HL-60 (cell line): ENCODE data around the gene TMEM151B.

ENCODE experiments used
- DNase-seq, 2 experiments: peaks; one replicate each; pipeline ENCODE4 v3.0.0-alpha.2; 2010 to 2020; ENCODE audit warnings: low read depth in 1 of 2, low spot score in 1 of 2
- H3K27ac ChIP-seq: fragments of 250-450 bp; sonication (Bioruptor Pico); replicated peaks from 2 replicates; pipeline ENCODE4 v1.5.1; 2020; ENCODE audit warnings: mild to moderate bottlenecking, moderate library complexity
- H3K27me3 ChIP-seq: fragments of 250-450 bp; sonication (Bioruptor Pico); 2 replicates; pipeline ENCODE4 v1.5.1; 2021; ENCODE audit warnings: mild to moderate bottlenecking, moderate library complexity; ENCODE audit not compliant: insufficient read depth, poor library complexity, severe bottlenecking
- H3K4me3 ChIP-seq: replicated peaks from 2 replicates; pipeline ENCODE4 v1.5.1; 2011; ENCODE audit warnings: mild to moderate bottlenecking, control low read depth, low read length; ENCODE audit not compliant: insufficient read depth
- GABPA ChIP-seq: IDR thresholded peaks from 2 replicates; pipeline ENCODE4 v1.6.1; 2012; ENCODE audit warnings: low read depth
- POLR2AphosphoS5 ChIP-seq: IDR thresholded peaks from 2 replicates; pipeline ENCODE4 v1.6.1; 2012; ENCODE audit warnings: low read depth
- SPI1 ChIP-seq: IDR thresholded peaks from 2 replicates; pipeline ENCODE4 v1.6.1; 2012; ENCODE audit warnings: low read depth, mild to moderate bottlenecking, borderline replicate concordance
- TF ChIP-seq, protein P1 (sequence below): IDR thresholded peaks from 2 replicates; pipeline ENCODE4 v1.6.1; 2012; ENCODE audit warnings: low read depth; ENCODE audit not compliant: insufficient replicate concordance
- TF ChIP-seq, protein P2 (sequence below): IDR thresholded peaks from one replicate; pipeline ENCODE4 v1.5.1; 2011; ENCODE audit warnings: low read length, control low read depth, inconsistent platforms; ENCODE audit not compliant: insufficient read depth

TMEM151B gene

DNA sequence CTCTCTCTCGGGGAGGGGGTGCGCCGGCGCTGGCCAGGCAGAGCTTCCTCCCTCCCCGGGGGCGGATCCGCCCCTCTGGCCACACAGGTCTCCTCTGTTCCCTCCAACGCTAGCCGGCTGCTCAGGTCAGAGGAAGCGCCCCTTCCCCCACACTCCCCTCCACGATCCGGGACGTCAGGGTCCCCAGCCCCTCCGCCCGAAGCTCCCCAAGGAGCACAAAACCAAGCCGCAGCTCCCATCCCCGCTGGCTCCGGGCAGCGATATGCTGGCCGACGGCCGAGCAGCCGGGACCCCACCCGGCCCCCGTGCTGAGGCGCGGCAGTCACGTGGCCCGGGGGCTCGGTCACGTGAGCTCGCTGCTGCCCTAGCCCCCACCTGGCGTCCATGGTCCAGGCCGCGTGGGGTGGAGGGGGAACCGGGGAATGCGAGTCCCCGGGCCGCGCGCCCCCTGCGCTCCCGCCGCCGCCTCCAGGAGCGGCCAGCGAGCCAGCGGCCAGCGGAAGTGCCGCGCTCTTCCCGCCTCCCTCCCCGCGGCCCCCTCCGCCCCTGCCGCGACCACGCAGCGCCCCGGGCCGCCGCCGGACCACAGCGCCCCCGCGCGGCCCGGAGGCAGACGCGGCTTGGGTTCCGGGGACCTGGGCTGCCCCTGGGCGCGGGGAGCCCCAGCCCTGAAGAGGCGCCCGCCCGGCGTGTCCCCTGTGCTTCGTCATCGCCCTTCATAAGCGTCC is 13.1 kb upstream of the TMEM151B start, which contains the start of gene SLC35B2:
Gene SLC35B2, minus strand, starts transcription at position 504 of the 728 bp plus-strand sequence. Its CDS starts 118 bp downstream, at position 386.
- H3K27ac ChIP-seq: peak within 1 kb of the TSS; percentile 81
- TF ChIP-seq, protein P1, sequence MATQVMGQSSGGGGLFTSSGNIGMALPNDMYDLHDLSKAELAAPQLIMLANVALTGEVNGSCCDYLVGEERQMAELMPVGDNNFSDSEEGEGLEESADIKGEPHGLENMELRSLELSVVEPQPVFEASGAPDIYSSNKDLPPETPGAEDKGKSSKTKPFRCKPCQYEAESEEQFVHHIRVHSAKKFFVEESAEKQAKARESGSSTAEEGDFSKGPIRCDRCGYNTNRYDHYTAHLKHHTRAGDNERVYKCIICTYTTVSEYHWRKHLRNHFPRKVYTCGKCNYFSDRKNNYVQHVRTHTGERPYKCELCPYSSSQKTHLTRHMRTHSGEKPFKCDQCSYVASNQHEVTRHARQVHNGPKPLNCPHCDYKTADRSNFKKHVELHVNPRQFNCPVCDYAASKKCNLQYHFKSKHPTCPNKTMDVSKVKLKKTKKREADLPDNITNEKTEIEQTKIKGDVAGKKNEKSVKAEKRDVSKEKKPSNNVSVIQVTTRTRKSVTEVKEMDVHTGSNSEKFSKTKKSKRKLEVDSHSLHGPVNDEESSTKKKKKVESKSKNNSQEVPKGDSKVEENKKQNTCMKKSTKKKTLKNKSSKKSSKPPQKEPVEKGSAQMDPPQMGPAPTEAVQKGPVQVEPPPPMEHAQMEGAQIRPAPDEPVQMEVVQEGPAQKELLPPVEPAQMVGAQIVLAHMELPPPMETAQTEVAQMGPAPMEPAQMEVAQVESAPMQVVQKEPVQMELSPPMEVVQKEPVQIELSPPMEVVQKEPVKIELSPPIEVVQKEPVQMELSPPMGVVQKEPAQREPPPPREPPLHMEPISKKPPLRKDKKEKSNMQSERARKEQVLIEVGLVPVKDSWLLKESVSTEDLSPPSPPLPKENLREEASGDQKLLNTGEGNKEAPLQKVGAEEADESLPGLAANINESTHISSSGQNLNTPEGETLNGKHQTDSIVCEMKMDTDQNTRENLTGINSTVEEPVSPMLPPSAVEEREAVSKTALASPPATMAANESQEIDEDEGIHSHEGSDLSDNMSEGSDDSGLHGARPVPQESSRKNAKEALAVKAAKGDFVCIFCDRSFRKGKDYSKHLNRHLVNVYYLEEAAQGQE: no peak
- 0 out of 2 replicates have a peak, but pooled peaks have one; percentile 2 for TF ChIP-seq SPI1
- TF ChIP-seq POLR2AphosphoS5: peak; percentile 36; the same call in 1 of the 2 replicates
- TF ChIP-seq GABPA: no peak
- TF ChIP-seq, protein P2, sequence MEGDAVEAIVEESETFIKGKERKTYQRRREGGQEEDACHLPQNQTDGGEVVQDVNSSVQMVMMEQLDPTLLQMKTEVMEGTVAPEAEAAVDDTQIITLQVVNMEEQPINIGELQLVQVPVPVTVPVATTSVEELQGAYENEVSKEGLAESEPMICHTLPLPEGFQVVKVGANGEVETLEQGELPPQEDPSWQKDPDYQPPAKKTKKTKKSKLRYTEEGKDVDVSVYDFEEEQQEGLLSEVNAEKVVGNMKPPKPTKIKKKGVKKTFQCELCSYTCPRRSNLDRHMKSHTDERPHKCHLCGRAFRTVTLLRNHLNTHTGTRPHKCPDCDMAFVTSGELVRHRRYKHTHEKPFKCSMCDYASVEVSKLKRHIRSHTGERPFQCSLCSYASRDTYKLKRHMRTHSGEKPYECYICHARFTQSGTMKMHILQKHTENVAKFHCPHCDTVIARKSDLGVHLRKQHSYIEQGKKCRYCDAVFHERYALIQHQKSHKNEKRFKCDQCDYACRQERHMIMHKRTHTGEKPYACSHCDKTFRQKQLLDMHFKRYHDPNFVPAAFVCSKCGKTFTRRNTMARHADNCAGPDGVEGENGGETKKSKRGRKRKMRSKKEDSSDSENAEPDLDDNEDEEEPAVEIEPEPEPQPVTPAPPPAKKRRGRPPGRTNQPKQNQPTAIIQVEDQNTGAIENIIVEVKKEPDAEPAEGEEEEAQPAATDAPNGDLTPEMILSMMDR: peak; percentile 27
- peak in 1 of 2 experiments; percentile 57 for DNase-seq

DNA sequence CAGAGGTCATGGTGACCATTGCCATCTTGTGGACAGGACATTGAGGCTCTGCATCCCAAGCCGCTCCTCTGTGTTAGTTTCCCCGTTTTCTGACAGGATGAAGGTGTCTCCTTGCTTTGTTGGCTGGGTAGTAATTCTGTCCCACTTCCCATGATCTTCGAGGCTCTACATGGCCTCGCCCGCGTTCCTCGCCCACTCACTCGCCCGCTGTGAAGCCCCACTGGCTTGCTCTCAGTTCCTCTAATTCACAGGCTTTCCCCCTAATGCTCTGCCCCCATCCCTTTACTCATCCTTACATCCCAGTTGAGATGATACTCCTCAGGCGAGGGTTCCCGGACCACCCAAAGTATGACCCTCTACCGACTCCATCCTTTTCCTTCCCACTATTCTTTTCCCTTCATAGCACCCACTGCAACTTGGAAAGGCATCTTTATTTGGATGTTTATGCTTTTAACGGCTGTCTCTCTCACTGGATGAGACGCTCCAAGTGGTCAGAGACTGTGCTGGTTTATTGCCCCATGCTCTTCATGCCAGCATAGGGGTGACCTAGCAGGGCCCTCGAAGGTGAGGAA is 12.4 kb upstream of the TMEM151B start:
- H3K27ac ChIP-seq: peak overlapping the region; percentile 31
- DNase-seq: no peak

More for the DNA sequence above, 13.1 kb upstream of the TMEM151B start, which contains the start of gene SLC35B2:
- Histone ChIP-seq H3K4me3 (peak within 1 kb of the TSS; percentile 91), H3K27me3 (no peaks in the 10 kb centered on the region)

DNA sequence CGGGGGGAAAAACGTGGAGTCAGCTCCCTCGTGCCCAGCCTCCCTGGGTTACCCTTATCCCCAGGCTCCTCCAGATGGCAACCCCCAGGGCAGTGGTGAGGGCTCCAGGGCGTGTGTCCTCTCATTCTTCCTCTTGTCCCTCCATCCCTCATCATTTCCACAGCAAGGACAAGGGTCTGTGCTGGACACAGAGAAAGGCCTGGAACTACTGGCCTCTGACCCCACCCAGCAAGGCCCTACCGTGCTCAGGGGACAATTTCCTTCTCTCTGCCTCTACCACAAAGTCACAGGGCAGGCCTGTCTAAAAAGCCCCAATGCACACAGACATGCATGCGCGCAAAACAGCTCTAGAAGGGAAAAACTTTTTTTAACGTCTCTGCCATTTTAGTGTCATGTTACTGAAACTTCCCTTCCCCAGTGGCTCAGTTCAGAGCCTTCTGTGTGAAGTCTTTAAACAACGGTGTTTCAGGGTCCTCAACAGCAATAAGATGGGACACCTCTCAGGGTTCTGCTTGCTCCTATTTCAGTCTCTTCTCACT is 11.9 kb upstream of the TMEM151B start:
- H3K27ac ChIP-seq: no peak overlapping the region; the same call in 1 of the 2 replicates
- no peak for DNase-seq
- TF ChIP-seq GABPA (no peak), SPI1 (no peak), POLR2AphosphoS5 (no peak; the same call in 1 of the 2 replicates)
- TF ChIP-seq, protein P1: no peak
- TF ChIP-seq, protein P2: no peak
- no peaks in the 10 kb centered on the region for H3K27me3 ChIP-seq
- no peak overlapping the region for H3K4me3 ChIP-seq

More for the DNA sequence above, 12.4 kb upstream of the TMEM151B start:
- no peaks in the 10 kb centered on the region for H3K27me3 ChIP-seq
- H3K4me3 ChIP-seq: peak overlapping the region; percentile 91
- TF ChIP-seq GABPA (no peak), SPI1 (no peak), POLR2AphosphoS5 (no peak; the same call in 1 of the 2 replicates)
- TF ChIP-seq, protein P1: no peak
- TF ChIP-seq, protein P2: no peak
